Mammary epithelial cell (primary cell): ENCODE measurements around the gene ULK1.

ENCODE experiments used
- CTCF ChIP-seq, 2 donors: IDR thresholded peaks in 1 of 2; conservative IDR thresholded peaks in 1 of 2; 2 replicates each; pipeline ENCODE4 v1.5.1; 2011 to 2012; ENCODE audit warnings: inconsistent platforms in 2 of 2, low read length in 2 of 2, mild to moderate bottlenecking in 2 of 2, control low read depth in 1 of 2, low read depth in 1 of 2; ENCODE audit not compliant: insufficient read depth in 1 of 2; ENCODE audit errors: extremely low read depth in 1 of 2
- EZH2 ChIP-seq: IDR thresholded peaks from 2 replicates; pipeline ENCODE4 v1.6.1; 2012; ENCODE audit warnings: low read length, inconsistent platforms, borderline replicate concordance

DNA sequence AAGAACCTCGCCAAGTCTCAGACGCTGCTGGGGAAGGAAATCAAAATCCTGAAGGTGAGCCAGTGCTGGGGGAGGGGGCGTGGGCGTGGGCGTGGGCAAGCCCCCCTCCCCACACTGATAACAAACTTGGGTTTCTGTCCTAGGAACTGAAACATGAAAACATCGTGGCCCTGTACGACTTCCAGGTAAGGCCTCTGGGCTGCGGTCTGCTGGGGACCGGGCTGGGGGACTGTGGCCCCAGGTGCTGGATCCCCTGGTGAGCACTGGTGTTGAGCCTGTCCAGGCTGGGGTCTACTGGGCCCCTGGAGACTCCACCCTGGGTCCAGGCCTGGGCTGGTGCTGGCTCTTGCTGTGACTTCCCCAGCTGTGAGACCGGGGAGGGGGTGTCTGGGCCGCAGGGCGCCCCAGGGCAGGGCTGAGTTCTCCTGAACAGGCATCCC is 1.2 kb downstream of the ULK1 start:
- TF ChIP-seq CTCF (conservative IDR thresholded peaks at IDR 0.05 in 1 of 2, IDR thresholded peaks at IDR 0.05 in 1 of 2; ENCODE audit: extremely low read depth in 1 of 2, insufficient read depth in 1 of 2, low read depth in 1 of 2, low read length in 2 of 2) (no peak), EZH2 (no peak)
